Left renal pelvis (tissue), 4 donors: ENCODE data around the gene UBE2V1. TPM values are rescaled to one million over a fixed set of nuclear protein-coding genes. Genes with fewer than 3 reads are reported as not detected.

ENCODE experiments used
- DNase-seq, 4 donors: peaks; one replicate each; pipeline ENCODE4 v3.0.0-alpha.2; 2013; ENCODE audit warnings: low read depth in 4 of 4, low spot score in 3 of 4
- polyA plus RNA-seq, 4 donors: library from polyadenylated mRNA; unstranded; fragments of 120-200 nt; gene quantifications; one replicate each; pipeline ENCODE4 v1.2.1, GENCODE V29; 2013; ENCODE audit not compliant: insufficient read length in 4 of 4

UBE2V1 gene
- polyA plus RNA-seq, 4 donors: 125 to 171 (median 158) TPM

DNA sequence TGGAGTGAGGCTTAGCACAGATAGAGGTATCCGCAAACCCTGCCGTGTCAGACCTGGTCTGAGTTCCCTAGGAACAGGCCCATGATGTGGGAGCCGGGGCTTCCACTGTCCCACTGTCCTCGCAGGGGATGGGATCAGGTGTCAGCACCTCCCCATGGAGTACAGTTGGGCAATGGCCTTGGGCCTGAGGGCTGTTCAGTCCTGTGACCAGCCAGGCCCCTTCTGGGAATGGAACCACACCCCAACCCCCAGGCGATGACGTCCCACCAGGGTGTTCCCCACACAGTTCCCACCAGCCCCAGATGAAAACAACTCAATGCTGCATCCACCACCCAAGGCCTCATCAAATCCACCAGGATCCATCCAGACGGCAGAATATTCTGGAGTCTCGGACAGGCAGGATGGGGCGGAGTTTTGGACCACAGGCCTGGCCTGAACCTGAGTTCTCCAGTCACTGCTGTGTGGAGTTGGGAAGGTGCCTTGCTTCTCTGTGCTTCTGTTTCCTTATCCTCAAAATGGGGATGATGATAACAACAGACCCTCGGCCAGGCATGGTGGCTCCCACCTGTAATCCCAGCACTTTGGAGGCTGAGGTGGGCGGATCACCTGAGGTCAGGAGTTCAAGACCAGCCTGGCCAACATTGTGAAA is 62.2 kb downstream of the UBE2V1 start:
- no peak for DNase-seq

DNA sequence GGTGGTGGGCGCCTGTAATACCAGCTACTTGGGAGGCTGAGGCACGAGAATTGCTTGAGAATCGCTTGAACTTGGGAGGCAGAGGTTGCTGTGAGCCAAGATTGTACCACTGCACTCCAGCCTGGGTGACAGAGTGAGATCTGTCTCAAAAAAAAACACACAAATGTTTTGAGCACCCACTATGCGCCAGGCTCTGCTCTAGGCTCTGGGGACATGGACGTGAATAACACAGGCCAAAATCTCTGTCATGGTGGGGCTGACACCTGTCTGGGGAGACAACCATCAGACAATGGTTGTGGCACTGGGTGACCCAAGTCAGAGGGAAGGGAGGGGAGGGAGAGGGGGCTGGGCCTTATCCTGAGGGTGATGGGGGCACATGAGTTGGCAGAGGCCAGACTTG is 62.7 kb downstream of the UBE2V1 start:
- DNase-seq: no peak

DNA sequence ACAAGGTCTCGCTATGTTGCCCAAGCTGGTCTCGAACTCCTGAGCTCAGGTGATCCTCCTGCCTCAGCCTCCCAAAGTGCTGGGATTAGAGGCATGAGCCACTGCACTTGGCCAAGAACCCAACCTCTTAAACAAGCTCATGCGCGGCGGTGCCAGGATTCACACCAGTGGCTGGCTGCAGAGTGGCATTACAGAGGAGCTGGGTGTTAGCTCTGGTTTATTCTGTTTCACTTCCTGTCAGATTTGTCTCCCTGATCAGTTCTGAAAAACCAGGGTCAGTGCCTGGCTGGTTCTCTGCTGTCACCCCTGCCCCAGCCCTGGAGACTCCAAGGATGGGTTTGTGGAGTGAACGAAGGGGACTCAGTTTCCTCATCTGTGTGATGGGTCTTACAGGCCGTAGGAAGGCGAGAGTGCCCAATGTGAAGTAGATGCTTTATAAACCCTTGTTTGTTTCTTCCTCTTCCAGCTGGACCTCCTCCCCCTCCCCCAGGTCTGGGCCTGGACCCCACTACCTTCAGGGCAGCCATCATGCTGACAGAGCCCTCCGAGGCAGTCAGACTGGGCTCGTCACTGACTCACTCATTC is 63.4 kb downstream of the UBE2V1 start:
- DNase-seq: no peak

DNA sequence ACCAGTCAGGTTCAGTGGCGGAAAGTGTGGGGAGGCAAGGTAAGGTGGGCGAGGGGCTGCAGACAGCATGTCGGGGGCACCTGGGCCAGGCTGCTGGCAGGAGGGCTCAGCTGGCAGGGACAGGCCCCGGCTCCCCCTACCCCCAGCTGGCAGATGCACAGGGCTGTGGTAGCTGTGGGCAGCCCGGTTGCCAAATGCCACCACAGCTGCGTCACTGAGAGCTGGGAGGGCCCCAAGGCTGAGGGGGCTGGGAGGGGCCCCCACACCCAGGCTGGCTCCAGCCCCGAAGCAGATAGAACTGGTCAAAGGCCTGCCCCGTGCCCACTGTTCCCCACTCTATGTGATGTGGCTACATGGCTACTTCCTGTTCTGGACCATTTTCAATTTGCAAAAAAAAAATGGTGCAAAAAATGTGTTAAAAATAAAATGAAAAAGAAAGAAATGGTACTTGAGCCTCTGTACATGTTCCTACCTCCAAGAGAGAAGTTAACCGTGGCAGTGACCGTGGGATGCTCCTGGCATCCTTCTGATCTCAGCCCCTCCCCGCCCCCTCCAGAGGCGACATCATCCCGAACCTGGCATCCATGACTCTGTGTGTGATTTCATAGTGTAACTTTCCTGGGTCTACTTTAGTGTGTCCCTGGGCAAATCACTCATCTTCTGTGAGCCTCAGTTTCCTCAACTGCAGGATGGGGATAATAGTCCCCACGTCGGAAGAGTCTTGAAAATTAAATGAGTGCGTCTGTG is 64.4 kb downstream of the UBE2V1 start:
- DNase-seq: no peak

DNA sequence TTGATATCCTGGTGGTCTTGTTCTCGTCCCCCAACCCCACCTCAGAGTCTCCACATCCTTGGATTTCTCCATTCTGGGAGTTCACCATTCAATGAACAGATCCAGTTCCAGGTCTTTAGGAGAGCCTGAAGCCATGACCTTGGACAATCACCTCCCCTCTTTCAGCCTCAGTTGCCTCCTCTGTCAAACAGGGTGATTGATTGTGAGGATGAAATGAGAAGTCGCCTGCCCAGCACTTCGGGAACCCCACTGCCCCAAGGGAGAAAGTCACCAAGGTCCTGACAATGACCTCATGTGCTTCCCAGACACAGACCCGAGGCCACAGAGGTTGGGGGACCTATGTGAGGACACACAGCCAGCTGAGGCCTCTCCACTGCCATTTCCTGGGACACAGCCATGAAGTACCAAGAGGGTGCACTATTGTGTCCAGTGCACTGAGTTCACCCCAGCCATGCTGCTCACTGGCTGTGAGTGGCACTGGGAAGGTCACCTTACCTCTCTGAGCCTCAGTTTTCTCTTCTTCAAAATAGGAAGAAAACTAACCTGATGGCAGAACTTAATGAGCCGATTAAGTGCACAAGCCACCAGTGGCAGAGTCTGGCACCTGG is 68.5 kb downstream of the UBE2V1 start:
- DNase-seq: no peak

DNA sequence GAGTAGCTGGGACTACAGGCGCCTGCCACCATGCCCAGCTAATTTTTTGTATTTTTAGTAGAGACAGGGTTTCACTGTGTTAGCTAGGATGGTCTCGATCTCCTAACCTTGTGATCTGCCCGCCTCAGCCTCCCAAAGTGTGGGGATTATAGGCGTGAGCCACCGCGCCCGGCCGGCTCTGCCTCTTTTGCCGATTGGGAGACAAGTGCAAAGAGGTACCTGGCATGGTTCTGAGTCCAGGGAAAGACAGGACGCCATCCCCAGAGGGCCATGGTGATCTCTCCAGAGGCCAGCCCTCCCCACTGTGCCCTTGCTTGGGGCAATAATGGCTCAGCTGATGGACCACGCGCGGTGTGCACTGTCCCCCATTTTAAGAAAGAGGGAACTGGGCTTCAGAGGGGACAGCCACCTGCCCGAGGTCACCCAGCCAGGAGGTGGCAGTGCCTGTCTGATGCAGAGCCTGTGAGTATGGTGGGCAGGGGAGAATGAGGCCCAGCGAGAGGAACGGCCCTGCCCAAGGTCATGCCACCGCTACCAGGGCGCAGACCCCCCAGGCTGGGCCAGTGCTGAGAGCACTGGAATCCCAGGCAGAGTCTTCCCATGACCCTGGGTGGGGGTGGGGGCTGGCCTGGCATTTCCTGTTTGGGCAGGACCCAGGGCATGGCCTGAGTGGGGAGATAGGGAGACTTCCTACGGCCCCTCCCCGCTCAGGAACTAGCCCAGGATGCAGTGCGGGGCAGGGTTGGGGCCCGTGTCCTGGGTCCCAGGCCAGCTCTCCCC is 69.2 kb downstream of the UBE2V1 start:
- no peak for DNase-seq

DNA sequence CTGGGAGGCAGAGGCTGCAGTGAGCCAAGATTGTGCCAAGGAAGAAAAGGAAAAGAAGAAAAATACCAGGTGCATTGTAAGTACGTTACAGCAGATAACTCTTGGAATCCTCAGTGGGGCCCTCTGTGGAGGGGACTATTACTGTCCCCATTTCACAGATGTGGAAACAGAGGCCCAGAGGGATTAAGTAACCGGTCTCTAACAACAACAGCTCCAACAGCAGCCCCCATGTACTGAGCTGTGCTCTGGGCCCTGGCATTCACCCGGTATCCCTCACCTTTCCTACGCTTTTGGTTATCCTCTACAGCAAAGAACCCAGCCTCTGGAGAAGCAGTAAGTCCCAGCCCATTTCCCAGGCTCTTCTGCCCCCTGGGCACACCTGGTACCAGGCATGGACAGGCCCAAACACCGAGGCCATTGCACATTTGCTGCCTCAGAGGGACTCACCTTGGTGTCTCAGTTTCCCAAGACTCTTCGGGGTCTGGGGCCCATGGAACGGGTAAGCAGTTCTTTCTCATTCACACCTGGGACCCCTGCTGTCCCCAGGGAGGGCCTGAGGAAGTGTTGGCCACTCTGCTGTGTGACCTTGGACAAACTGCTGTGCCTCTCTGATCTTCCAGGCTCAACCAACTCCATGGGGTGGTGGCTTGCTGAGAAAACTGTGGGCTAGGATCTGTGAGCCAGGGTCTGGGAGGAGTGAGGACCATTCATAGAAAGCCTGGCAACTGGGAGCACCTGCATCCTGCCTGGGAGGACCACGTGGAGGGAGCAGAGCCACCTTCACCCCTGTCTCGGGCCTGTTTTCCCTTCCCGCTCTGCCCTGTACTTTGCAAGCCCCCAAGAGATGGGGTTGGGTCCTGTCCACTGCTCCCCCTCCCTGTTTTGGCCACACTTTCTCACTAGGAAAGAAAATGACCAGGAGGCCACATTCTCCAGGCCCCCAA is 70.3 kb downstream of the UBE2V1 start:
- DNase-seq: no peak

DNA sequence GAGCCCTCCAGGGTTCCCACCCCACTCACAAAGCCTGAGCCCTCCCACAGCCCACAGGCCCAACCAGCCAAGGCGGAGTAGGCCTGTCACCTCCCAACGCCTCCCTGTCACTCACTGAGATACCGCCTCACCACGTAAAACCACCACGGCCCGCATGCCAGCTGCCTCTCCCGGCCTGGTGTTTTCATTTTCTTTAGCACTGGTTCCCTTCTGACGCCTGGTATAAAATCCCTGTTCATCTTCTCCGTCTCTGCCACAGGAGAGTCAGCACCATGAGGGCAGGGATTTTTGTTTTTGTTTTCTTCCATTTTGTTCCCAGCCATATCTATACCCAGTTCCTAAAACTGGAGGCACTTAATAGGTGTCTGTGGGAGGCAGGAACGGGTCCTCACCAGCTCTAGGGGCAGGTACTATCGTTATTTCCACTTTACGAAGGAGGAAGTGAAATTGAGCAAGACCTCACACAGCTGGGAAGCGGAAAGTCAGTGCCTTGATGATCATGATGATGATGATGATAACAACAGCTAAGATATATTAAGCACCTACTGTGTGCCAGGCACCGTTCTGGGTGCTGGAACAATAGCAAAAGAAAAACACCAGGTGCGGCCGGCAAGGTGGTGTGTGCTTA is 71.6 kb downstream of the UBE2V1 start:
- DNase-seq: no peak

DNA sequence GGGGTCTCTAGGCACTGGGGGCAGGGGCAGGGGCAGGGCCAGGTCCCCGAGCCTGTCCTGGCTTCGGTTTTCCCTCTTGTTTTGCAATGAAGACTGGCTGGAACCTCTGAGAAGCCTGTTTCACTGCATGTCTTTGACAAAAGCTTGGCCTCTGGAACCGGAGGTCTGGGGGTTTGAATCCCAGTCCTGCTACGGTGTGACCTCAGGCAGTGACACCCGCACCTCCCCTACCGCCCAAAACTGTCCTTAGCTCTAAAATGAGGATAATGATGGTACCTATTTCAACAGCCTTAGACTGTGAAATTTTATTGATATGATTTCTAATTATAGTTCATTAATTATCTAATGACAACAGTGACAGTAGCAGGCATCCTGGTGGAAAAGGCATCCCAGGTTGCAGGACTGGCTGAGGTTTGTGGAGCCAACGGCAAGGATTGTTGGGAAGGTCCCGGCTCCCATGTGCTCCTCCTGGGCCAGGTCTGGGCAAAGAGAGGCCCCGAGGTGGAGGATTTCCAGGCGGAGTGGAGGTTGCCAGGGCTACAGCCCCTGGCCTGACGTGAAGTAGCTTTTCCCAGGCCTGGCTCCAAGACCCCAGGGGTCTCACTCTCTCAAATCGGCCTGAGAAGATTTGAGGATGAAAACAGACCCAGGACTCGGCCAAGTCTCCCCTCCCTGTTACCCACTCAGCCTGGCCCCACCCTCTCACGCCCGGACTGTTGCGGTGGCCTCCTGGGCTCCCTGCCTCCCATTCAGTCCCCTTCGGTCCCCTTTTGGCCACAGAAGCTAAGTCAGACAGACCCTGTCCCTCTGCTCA is 72.3 kb downstream of the UBE2V1 start:
- DNase-seq: no peak

DNA sequence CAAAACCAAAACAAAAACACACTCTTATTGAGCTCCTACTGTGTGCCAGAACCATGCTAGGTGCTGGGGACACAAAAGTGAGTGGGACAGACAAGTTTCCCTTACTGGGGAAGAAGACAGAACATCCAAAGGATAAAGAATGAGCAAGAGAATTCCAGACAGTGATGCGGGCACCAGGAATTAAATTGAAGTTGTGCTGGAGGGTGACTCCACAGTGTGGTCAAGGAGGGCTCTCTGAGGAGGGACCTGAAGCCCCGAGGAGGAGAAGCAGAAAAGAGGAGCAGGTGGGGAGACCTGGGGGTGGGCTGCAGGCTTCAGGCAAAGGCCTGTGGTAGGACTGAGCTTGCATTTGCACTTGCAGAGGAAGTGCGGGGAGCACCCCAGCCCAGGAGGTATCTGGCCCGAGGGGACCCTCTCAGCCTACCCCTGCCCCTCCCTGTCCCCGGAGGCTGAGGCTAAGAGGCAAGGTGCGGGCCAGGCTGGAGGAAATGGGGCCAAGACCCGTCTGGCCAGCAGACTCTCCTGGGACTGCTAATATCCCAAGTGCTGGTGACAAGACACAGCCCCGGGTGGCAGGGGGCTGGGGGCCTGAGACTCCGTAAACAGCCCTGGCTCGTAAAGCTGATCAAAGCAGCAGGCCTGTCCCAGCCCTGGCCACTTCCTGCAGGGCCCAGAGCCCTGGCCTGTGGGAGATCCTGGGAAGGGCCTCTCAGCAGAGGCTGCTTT is 73.1 kb downstream of the UBE2V1 start:
- DNase-seq: no peak

DNA sequence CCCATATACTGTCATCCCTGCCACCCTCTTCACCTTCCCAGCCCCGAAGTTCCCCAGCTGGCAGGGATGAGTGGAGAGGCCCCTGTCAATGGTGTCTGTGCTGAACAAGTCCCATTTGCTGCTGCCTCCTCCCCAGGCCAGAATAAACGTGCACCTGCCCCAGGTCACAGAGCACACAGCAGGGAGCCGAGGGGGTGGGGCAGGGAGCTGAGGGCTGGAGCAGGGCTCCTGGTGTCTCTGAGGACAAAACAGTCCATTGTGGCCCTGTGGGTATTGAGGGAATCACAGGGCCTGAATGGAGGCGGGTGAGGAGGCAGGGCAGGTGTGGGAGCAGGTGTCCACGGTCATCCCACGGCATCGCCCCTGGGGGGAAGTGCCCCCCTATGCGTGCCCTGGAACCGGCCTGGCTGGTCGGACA is 74.4 kb downstream of the UBE2V1 start:
- DNase-seq: no peak

DNA sequence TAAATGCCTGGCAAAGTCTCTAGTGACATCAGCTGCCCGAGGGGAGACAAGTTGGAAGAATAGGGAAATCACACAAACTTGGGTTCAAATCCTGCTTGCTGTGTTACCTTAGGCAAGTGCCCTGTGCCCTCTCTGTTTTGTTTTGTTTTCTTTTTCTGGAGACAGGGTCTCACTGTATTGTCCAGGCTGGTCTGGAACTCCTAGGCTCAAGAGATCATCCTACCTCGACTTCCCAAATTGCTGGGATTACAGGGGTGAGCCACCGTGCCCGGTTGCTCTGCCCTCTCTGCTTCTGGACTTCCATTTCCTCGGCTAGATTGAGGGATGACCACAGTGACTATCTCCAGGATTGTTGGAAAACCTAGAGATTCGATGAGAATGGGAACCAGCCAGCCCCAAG is 74.8 kb downstream of the UBE2V1 start:
- no peak for DNase-seq

DNA sequence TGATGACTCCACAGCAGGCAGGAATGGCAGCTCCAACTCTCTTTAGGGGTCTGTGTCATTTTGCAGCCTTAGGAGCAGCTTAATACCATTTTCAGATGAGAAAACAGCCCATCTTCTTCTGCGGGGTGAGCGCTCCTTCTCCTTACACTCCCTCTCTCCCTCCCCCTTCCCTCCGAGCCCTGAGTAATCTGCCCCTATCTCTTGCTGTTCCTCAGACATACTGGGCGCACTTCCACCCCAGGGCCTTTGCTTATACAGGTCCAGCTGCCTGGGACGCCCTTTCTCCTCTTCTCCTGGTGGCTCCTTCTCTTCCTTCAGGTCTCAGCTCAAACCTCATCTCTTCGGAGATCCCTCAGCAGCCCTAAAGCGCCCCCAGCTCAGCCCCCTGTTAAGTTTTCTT is 75.4 kb downstream of the UBE2V1 start:
- DNase-seq: no peak

DNA sequence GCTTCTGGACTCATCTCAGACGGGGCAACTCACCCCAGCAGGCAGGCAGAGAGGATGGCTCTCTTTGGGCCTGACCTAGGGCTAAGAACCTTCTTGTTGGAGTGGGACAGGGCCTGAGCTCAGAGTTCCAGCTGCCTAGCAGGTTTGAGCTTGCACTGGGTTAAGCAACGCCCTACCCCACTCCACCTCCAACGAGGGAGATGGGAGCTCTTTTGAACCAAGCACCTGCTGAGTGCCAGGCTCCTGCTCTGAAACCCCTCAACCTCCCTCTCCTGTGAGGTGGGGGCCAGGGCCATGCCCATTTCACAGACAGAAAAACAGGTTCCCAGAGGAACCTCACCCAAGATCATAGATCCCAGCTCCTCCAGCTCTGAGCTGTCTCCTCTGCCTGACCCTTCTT is 75.8 kb downstream of the UBE2V1 start:
- DNase-seq: no peak

DNA sequence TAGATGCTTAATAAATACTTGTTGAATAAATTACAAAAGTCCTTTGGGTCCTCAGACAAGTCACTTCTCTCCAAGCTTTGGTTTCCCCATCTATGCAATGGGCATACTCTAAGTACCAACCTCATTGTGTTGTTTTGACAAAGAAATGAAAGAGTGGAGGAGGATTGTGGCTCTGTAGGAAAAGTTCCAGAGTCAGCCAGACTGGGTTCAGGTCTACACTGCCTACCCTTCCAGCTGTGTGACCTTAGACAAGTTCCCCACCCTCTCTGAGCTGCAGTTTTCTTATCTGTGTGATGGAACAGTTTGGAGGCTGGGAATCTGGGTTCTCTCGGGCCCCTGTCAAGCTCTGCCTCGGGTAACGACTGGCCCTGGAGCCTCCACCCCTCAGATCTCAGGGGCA is 76.2 kb downstream of the UBE2V1 start:
- no peak for DNase-seq

DNA sequence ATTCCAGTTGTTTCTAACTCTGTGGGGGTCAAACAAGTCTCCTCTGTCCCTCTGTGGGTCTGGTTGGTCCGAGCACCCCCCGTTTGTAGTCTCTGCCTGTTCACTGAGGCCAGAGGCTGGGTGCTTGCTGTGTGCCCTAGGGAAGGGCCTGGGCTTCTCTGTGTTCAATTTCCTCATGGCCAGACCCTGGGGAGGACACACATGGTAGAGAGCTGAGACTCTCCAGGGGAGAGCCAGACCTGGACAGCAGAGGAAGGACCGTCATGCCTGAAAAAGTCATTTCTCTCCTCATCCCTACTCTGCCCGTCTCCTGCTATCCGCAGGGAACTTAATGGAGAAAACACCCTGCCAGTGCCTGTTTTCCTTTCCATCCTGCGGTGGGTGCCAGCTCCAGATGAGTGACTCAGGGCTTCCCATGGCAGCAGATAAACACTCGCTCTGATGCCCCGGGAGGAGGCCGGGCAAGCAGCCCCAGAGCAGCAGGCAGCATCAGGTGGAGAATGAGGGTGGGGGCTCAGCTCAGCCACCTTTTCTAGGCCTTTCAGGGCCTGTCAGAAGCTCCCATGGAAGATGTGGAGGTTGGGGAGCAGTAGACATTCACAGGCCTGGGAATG is 78.3 kb downstream of the UBE2V1 start:
- no peak for DNase-seq

DNA sequence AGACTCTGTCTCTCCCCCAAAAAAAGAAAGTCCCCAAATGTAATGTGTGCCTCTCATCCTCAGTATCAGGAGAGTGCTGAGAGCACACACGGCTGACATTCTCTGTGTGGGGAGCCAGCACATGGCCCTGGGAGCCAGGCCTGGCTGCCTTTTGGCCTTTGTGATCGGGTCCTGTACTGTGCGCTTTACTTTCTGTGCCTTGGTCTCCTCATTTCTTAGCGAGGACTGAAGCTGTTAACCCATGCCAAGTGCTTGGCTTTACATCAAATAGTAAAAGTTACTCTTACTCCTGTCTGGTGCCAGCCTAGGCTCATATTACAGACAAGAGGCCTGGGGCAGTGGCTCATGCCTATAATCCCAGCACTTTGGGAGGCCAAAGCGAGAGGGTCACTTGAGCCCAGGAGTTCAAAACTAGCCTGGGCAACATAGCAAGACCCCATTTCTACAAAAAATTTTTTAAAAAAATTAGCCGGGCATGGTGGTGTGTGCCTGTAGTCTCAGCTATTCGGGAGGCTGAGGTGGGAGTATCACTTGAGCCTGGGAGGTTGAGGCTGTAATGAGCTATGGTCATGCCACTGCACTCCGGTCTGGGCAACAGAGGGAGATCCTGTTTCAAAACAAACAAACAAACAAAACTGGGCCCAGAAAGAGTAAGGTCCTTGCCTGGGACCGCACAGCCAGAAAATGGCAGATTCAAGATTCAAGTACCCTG is 79.8 kb downstream of the UBE2V1 start:
- DNase-seq: no peak
